GM12801 (cell line): ENCODE data around the gene CACNA1B.

ENCODE experiments used
- TF ChIP-seq, protein P1 (sequence below): IDR thresholded peaks from one replicate; pipeline ENCODE4 v1.5.1; 2011; ENCODE audit warnings: control low read depth; ENCODE audit not compliant: insufficient read length; ENCODE audit errors: extremely low read depth

CACNA1B gene

GRCh38 chr9:138103849-138104206 is 226.2 kb downstream of the CACNA1B start:
- TF ChIP-seq, protein P1, sequence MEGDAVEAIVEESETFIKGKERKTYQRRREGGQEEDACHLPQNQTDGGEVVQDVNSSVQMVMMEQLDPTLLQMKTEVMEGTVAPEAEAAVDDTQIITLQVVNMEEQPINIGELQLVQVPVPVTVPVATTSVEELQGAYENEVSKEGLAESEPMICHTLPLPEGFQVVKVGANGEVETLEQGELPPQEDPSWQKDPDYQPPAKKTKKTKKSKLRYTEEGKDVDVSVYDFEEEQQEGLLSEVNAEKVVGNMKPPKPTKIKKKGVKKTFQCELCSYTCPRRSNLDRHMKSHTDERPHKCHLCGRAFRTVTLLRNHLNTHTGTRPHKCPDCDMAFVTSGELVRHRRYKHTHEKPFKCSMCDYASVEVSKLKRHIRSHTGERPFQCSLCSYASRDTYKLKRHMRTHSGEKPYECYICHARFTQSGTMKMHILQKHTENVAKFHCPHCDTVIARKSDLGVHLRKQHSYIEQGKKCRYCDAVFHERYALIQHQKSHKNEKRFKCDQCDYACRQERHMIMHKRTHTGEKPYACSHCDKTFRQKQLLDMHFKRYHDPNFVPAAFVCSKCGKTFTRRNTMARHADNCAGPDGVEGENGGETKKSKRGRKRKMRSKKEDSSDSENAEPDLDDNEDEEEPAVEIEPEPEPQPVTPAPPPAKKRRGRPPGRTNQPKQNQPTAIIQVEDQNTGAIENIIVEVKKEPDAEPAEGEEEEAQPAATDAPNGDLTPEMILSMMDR: no peak

DNA sequence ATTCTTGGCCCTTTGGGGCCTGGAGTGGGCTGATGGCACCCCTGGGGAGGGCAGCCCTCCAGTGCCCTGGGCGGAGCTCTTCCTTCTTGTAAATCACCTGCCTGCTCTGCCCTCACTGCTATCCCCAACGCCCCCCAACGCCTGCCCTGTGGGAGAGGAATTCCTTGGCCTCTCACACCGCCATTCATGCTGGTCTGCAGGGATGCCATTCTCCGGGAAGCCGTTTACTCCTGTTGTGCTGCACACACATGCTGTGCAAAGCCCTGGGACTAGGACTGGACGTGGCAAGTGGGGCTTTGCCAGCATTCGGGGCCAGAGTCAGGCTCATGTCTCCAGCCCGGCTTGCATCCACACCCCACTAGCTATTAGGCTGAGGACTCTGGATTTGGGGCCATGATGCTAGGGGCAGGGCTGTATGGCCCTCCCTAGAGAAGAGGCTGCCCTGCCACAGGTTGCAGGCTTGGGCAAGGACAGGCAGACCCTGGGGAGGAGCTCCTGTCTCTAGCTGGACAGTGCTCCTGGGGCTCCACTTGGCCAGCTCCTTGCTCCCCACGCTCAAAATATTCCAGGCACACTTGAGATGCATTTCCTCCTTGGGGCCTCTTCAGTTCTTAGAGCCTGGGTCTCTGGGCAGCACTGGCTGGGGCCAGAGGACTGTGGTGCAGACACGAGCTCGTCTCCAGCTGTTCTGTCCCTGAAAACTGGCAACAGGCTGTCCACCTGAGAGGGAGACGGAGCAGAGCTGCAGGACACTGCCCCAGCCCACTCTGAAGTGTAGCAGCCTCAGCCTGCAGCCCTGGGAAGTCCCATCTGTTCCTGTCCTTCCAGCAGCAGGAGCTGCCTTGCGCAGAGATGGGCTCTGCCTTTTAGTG is 226.9 kb downstream of the CACNA1B start:
- TF ChIP-seq, protein P1: no peak

DNA sequence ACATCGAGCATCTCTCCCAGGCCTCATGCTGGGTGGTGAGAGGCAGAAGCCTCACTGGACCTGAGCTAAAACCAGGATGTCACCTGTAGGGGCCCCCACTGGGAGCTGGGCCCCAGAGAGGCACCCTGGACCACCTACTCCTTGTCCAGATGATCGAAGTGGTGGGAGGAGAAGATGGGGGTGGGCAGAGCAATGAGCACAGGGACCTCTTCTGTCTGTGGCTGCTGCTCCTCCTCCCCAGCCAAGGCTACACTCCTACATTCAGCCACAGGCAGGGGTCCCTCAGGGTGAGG is 227.5 kb downstream of the CACNA1B start:
- TF ChIP-seq, protein P1: no peak

GRCh38 chr9:138105561-138106505 is 228.3 kb downstream of the CACNA1B start:
- TF ChIP-seq, protein P1: no peak

- TF ChIP-seq, protein P1: no peak
Measured at GRCh38 chr9:138111607-138112006, 234.0 kb downstream of the CACNA1B start.

- TF ChIP-seq, protein P1: no peak
Measured at GRCh38 chr9:138112090-138112748, 234.6 kb downstream of the CACNA1B start.
